Esophagus mucosa (tissue), 1 donor: ENCODE results near the gene PMPCB. TPM values are rescaled to one million over a fixed set of nuclear protein-coding genes. Genes with fewer than 3 reads are reported as not detected.
A peak's percentile ranks its signal among the peaks of the same experiment; 100 is the strongest.

ENCODE experiments used
- ATAC-seq: fragments of 200-7000 bp; cut with Tn5 transposase; one replicate; pipeline ENCODE4 v1.9.1; 2020
- total RNA-seq: library from RNA; stranded (reverse); gene quantifications from one replicate; pipeline ENCODE4 v1.2.4, GENCODE V29; 2023
- donor health status: DM: yes; HTN: yes; CAD: no.

Gene PMPCB
- total RNA-seq, 1 donor from 2014 or later, result 42.0 TPM

- no peak for ATAC-seq
Observed at GRCh38 chr7:103336761-103337160, 39.5 kb downstream of the PMPCB start.

DNA sequence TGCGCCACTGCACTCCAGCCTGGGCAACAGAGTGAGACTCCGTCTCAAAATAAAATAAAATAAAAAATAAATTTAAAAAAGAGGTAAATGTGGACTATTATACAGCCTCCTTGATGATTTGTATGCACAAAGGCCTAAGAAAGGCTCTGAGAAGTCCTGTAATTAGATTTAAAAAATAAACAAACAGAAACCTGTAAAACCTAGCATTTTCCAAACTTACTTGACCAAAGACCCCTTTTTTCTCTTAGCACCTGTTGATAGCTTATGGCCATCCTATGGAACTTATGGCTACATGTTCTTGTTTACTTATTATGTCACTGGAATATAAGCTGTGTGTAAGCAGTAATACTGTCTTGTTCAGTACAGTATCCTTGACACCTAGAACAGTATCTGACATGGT, 41.6 kb downstream of the PMPCB start:
- ATAC-seq, result no peak

GRCh38 chr7:103341466-103341865, 44.2 kb downstream of the PMPCB start:
- no peak for ATAC-seq

- no peak for ATAC-seq
Observed at GRCh38 chr7:103343332-103343731, 46.1 kb downstream of the PMPCB start.

DNA sequence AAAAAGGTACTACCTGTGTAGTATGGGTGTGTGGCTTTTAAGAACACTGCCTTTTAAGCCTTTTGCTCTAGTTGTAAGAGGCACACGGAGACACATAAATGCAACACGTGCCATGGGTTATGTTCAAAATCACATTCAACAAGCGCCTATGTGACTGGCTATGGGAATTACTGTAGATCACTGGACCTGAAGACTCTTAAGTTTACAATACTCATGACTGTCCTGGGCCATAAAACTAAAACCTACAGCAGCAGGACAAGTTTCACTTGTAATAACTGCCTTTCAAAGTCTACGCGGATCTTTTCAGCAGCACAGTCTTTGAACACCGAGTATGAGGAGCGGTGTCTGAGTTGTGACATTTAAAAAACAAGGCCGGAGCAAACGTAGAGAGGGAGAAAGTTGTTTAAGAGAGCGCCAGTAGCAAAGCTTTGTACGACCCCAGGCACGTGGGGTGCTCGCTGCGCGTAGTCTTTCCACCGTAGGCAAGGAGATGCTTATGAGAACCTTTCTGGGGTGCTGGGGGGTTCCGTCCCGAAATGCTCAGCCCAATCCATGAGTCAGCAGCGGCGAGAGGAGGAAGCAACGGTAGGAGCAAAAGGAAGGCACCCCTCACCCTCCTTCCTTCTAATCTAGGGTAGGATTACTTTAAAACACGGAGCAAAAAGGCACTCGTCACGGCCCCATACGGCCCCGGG, 46.7 kb downstream of the PMPCB start:
- peak; percentile 33 for ATAC-seq

GRCh38 chr7:103344453-103345149, 47.4 kb downstream of the PMPCB start, which contains the start of gene DNAJC2:
Gene DNAJC2, minus strand, starts transcription at chr7:103344767. Its CDS starts 145 bp downstream, at chr7:103344622.
- ATAC-seq, result peak; percentile 96

- no peak for ATAC-seq
Observed at GRCh38 chr7:103346396-103346795, 49.2 kb downstream of the PMPCB start.

- ATAC-seq, result peak; percentile 82
Observed at GRCh38 chr7:103347507-103348267, 50.5 kb downstream of the PMPCB start, which contains the start of gene PSMC2. Gene PSMC2, plus strand, starts transcription at chr7:103347643. Its CDS starts 69 bp downstream, at chr7:103347712.

GRCh38 chr7:103348452-103348851, 51.2 kb downstream of the PMPCB start:
- ATAC-seq, result no peak

DNA sequence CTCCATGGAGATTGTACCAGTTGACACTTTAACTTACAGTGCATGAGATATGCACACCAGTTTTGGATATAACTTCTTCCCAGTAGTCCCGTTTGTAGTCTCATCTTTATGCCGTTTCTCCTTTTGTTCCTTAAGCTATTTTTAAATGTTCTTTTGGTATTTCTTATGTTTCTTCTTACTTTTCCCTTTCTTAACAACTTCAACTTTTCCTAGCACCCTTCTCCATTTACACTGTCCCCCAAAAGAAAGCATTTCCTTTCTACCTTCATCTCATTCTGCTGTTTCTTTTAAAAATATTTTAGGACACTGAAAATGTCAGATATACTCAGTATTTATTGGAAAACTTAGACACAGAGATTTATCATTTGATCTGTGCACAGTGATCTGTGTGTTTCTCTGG, 51.7 kb downstream of the PMPCB start:
- no peak for ATAC-seq

DNA sequence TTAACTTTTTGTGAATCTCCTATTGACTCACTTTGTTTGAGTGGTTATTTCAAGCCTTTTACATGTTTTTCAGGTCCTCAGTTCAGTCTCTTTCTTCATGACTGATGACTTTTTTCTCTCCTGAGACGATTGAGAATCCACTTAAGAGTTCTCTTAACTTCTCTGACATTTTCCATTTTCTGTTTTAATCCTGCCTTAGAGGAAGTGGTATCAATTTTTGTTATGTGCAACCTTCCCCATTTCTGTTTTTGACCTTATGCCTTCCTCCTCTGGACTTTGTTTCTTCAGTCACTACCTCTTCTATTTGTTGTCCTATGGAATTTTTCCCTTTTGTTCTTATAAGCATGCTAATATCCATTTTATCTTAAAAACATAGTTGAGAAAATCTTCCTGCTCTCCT, 52.6 kb downstream of the PMPCB start:
- no peak for ATAC-seq

Other genes starting within 250 kb of the PMPCB start
- 0.36 TPM for gene FBXL13, start 222.6 kb upstream of the PMPCB start, total RNA-seq
- 32.4 TPM for gene ARMC10, start 222.3 kb upstream of the PMPCB start, total RNA-seq
- 3.3 TPM for gene NAPEPLD, start 148.3 kb upstream of the PMPCB start, total RNA-seq
- gene DNAJC2, start 47.3 kb downstream of the PMPCB start, total RNA-seq, result 14.6 TPM
- 73.1 TPM for gene PSMC2, start 50.2 kb downstream of the PMPCB start, total RNA-seq
- gene SLC26A5, start 148.8 kb downstream of the PMPCB start, total RNA-seq, result not detected